NCI-H2029 (cell line): ENCODE data around the gene CPEB4.

Experiments
- DNase-seq: peaks from one replicate; lab custom pipeline; 2025; lab: John Stamatoyannopoulos, UW

Gene CPEB4

DNA sequence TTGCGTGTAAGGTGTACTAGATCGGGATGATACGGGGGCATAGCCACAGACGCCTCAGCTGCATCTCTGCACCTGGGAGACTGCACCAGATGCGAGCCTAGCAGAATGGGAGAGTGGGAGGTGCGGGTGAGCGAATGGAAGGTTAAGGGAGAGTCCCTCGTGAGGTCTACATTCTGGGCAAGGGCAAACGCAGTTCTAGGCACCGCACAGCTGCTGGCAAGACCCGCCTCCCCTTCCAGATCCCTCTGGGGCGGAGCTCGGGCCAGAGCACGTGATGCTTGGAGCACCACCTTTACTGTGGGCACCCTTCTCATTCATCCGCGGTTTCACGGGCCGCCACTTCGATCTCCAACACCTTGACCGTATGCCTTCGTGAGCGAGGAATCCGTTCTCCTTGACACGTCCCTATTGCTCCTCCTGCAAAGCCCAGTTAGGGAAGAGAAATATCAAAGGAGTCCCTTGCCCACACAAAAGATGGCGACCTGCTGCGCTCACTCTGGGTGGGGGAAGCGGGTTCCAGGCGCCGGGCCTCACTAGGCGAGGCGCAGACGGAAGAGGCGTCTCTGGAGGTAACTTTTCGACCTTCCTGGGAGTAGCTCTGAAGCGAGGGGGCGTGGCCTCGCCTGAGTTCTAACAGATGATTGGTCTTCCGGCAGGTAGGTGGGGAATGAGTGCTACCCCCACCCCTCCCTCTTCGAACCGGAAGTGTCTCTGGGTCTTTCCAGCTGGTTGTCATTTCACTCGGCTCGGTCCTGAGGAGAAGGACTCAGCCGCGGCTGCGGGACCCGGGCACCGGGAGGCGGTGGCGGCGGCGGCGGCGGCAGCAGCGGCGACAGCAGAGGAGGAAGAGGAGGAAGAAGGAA lies at the start of gene CPEB4:
CPEB4 (plus strand) TSS at position 740 of the 863 bp plus-strand sequence. CDS start 1,385 bp downstream, outside the sequence.
- peak; percentile 99 for DNase-seq

- no peak for DNase-seq
Observed at GRCh38 chr5:173839117-173839713, 48.9 kb upstream of the CPEB4 start.

GRCh38 chr5:173840111-173840983 lies 47.8 kb upstream of the CPEB4 start:
- DNase-seq: no peak

- DNase-seq: no peak
Observed at GRCh38 chr5:173841710-173842109, 46.4 kb upstream of the CPEB4 start.

DNA sequence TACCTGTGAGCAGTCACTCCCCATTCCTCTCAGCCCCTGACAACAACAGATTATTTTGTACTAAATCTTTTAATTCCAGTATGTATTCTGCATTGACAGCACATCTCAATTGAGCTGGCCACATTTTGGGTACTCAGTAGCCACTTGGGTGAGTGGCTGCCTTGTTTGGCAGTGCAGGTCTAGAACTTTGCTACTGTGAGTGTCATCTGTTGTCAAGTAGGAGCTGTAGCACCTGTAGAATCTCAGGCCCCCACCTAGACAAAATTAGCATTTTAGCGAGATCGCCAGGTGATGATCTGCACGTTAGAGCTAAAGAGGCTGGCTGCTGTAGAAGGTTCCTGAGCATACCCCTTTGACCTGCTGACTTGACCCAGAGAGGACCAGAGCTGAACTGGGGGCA lies 44.4 kb upstream of the CPEB4 start:
- no peak for DNase-seq

DNA sequence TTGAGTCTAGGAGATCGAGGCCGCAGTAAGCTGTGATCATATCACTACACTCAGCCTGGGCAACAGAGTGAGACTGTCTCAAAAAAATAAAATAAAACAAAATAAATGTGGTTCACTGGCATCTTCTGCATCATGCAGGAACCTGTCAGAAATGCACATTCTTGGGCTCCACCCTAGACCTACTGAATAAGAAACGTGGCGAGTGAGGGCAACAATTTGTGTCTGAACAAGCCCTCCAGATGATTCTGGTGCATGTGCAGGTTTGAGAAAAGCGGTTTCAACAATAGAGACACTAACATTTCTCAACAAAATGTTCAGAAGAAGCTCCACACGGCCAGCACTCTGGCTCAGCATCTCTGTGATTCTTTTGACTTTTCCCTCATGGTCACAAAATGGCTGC lies 42.8 kb upstream of the CPEB4 start:
- no peak for DNase-seq

GRCh38 chr5:173846929-173847501 lies 41.1 kb upstream of the CPEB4 start:
- DNase-seq: no peak

GRCh38 chr5:173848986-173849596 lies 39.1 kb upstream of the CPEB4 start:
- DNase-seq: no peak

- no peak for DNase-seq
Observed at GRCh38 chr5:173849908-173850307, 38.2 kb upstream of the CPEB4 start.

DNA sequence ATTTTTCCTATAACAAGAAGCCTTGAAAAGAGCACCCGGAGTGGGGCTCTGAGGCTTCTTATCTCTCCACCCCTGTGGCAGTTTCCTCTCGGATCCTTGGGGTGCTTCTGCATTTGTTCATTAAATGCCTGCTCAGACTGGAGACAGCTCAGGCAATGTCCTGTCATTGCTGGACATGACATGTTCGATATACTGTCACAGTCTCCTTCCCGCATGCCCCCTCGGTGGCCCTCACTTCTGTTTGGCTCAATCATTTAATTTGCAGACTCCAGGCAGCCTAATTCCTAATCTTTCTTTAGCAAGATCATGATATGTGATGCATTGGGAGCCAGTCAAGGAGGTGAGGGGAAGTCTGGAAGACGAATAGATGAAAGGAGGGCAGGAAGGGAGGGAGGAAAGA lies 37.5 kb upstream of the CPEB4 start:
- DNase-seq: no peak

GRCh38 chr5:173851595-173852243 lies 36.4 kb upstream of the CPEB4 start:
- no peak for DNase-seq

- no peak for DNase-seq
Observed at GRCh38 chr5:173852790-173853359, 35.3 kb upstream of the CPEB4 start.

DNA sequence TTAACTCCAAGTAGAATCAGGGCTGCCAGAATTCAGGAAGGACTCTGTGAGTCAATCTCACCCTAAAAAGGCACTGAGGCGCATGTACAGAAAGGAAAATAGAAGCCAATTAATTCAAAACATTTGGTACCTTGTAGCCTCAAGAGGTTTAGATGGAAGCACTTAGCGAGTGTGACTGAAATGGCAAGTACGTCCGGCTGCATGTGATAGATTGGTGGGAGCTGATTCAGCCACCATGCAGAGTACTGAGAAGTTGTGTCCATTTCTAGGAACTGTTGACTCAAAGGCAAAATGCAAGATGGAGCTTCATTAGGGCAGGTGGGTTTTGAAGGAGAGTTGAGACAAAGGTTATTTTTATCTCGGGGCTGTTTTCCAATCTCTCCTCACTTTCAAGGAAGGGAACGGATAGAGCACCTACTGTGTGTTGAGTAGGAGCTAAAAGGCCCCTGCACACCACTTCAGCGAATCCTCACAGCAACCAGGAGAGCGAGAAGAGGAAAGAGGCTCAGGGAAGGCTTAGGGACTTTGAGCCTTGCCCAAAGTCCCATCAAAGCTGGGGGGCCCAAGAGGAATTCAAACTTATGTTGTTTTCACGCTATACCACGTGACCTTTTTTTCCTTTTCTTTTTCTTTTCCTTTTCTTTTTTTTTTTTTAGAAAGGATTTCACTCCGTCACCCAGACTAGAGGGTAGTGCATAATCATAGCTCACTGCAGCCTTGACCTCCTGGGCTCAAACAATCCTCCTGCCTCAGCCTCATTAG lies 34.6 kb upstream of the CPEB4 start:
- no peak for DNase-seq

DNA sequence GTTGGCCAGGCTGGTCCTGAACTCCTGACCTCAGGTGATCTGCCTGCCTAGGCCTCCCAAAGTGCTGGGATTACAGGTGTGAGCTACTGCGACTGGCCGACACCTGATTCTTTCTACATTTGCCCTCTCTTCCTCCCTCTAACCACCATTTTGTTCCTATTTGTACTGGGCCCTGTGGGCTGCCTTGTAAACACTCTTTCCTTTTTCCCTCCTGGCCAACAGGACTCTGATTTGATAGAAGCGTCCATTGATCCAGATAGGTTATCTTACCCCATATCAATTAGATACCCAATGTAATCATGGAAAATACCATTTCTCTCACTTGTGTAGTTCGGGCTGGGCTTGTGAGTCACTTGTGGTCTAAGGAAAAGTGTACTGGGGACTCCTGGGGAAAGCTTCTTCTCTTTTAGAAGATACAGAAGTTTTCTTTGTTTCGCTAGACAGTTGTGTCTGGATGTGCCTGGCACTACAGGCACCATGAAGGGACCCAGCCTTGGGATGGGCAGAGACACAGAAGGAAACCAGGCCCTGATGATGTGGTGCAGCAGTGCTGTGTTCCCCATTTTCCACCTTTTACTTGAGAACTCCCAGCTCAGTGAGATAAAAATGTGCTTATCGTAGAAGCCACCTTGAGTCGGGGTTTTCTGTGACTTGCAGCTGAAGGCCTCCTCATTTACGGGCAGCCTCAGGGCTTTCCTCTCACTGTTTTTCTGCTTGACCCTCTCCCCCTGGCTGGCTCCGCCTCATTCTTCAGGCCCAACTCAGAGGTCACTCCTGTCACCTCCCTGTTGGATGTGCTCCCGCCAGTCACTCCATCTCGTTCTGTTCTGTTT lies 32.8 kb upstream of the CPEB4 start:
- DNase-seq: no peak

DNA sequence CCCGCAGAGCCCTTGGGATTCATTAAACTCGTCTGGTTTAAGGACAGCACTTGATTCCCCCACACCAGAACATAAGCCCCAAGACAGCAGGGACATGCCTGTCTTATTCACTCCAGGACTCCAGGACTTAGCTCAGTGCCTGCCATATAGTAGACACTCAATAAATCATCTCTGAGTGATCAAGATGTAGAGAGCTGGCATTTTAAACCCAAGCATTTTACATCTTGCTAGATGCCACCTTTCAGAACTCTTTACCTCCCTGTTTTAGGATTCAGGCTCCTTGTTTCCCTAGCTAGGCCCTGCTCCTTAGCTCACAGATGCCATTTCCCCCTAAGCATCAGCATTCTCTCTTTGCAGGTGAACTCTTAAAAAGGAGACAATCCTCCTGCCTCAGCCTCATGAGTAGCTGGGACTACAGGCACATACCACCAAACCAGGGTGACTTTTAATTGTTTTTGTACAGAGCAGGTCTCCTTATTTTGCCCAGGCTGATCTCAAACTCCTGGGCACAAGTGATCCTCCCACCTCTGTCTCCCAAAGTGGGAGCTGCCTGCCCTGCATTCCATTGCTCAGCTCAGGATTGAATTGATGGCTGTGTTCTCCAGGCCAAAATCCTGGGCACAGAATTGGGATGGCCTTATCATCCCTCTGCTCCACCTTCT lies 32.0 kb upstream of the CPEB4 start:
- no peak for DNase-seq

- DNase-seq: no peak
Observed at GRCh38 chr5:173857234-173857633, 30.9 kb upstream of the CPEB4 start.

DNA sequence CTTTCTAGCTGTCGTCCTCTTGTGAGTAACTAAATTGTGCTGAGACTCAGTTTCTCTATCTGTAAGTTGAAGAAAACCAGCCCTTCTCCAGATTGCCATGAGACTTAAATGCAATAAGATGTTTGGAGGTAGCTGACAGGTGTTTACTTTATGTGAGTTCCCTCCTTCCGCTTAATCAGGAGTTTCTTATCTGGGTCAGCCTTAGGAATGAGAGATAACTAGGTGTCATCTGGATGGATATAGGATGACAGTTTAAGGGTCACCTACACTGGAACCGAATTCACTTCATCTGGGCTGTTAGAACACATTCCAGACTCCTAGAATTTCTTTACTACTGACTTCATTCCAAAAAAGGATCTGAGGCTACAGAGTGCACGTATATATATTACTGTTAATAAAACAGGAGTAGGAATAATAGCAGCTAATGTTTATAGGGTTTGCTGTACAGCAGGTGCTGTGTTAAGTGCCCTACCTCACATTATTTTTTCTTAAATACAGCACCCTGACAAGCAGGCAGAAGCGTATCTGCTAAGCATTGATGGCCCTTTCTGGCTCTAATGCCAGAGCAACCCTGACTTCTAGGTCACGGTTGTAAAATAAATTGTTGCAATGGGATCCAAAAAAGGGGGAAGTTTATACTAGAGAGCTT lies 30.0 kb upstream of the CPEB4 start:
- DNase-seq: no peak
